ENCODE results near the gene PNKP. TPM values are rescaled to one million over a fixed set of nuclear protein-coding genes. Genes with fewer than 3 reads are reported as not detected.
A peak's percentile ranks its signal among the peaks of the same experiment; 100 is the strongest.

Gene PNKP
- total and polyA plus RNA-seq, 10 of the 15 experiments (the other 5 are each of a cell fraction or from before 2014, with no cell fraction given) = 2.9 to 82.3 (median 33.2) TPM

DNA sequence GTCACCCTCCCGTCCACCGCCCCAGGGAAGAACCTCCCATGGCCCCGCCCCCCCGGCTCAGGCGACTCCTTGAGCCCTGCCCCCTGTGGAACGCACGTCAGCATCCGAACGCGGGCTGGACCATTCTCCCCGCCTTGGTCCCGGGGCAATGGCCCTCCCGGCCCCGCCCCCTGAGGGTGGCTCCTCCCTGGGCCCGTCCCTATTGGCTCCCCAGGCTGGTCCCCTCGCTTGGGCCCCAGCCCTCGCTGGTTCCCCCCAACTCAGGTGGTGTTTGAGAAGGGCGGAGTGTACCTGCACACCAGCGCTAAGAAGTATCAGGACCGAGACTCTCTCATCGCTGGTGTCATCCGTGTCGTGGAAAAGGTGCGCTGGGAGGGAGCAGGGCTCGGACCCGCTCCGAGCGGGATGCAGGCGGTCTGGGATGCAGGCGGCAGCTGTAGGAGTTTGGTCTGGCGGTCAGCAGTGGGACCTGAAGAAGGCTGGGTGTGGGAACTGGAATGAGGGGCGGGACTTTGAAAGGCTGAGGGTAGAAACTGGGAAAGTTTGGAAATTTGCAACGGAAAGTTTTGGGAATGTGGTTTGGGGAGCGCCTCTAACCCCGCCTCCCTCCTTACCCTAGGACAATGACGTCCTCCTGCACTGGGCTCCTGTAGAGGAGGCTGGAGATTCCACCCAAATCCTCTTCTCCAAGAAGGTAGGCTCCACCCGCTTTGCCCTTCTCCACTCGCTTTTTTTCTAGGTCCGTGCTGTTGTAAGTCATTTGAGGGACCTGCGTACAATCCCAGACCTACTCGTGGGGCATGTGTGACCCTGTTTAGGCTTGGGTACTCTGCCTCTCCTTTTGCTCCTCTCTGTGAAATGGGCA lies 10.7 kb upstream of the PNKP start:
- WGBS (ENCODE audit: insufficient coverage, insufficient replicate concordance, low lambda C conversion rate, missing lambda C conversion rate) = 6% methylated on average over 33 of the region's 41 CpGs
- SMC1A ChIA-PET (ENCODE audit: uncharacterized antibody, unreplicated experiment) = interaction anchor here (1.1 to 2.1 kb wide), 5 partner anchors 10 to 112 kb away, joined by 3 to 6 read pairs (median 3); partner anchors contain the start of gene ATF5
- CTCF ChIA-PET = interaction anchor here (1.4 kb wide), 1 partner anchor 51 kb away, joined by 5 read pairs; the partner anchor contains the start of genes ATF5 and NUP62
- peak overlapping the region; percentile 92 for H3K4me2 ChIP-seq (ENCODE audit: control insufficient read depth, insufficient read depth)
- H3K4me3 ChIP-seq = peak overlapping the region; percentile 73
- in situ Hi-C loops (cut with MboI) = loop anchor here (25.0 kb wide), 1 partner anchor 1241 kb away; the partner anchor contains the start of genes CA11 and DBP
- FAIRE-seq (no peak), ATAC-seq (peak; percentile 84), DNase-seq (ENCODE audit: low read depth, low spot score) (peak; percentile 92)
- no peaks in the 10 kb centered on the region for H4K20me1 ChIP-seq (ENCODE audit: control insufficient read depth, insufficient read depth)
- no TSS peak for BruUV-seq (replicated peaks)
- peak overlapping the region; percentile 95 for H3K27ac ChIP-seq (ENCODE audit: control insufficient read depth, insufficient read depth)
- peak overlapping the region; percentile 75 for H2AFZ ChIP-seq (ENCODE audit: control insufficient read depth, low read depth, low read length)
- H3K9me3 ChIP-seq (replicated peaks; ENCODE audit: control insufficient read depth, insufficient read depth, low read length) = no peaks in the 10 kb centered on the region; the same call in 2 of the 3 replicates
- POLR2A ChIA-PET = interaction anchor here (1.2 to 3.0 kb wide), 8 partner anchors 8 to 238 kb away, joined by 3 to 23 read pairs (median 7); partner anchors contain the start of genes ATF5, NUP62 and RRAS
- intact Hi-C loops (cut with micrococcal nuclease; ENCODE audit: unreplicated experiment) = loop anchor here (1.0 to 5.0 kb wide), 5 partner anchors 12 to 65 kb away; partner anchors contain the start of genes ATF5, FUZ, IL4I1 and NUP62
- RAD21 ChIA-PET (ENCODE audit: unreplicated experiment) = interaction anchor here (0.7 to 1.1 kb wide), 6 partner anchors 9 to 112 kb away, joined by 3 to 7 read pairs (median 4); partner anchors contain the start of gene AP2A1
- H3K4me1 ChIP-seq (ENCODE audit: control insufficient read depth, insufficient read depth, low read length) = peaks cover 16% of the 10 kb centered on the region
- peaks cover 25% of the 10 kb centered on the region for H3K79me2 ChIP-seq (ENCODE audit: control insufficient read depth, insufficient read depth, low read length)
- peak overlapping the region; percentile 66 for H3K9ac ChIP-seq (ENCODE audit: control insufficient read depth, insufficient read depth, low read length)
- peaks cover 2 to 8% of the 10 kb centered on the region in 2 experiments for H3K36me3 ChIP-seq (ENCODE audit: control insufficient read depth in 2 of 2, insufficient read depth in 2 of 2, low read length in 1 of 2)
- H3K27me3 ChIP-seq (replicated peaks in 1 of 2; ENCODE audit: control insufficient read depth in 2 of 2, insufficient read depth in 2 of 2, low read length in 1 of 2) = no peaks in the 10 kb centered on the region
- TF ChIP-seq SRF (IDR thresholded peaks at IDR 0.05; ENCODE audit: low read depth in 2 of 2, low read length in 2 of 2) = no peak
- 0 out of 2 replicates have a peak, but pooled peaks have one; percentile 2 for TF ChIP-seq SMC3 (IDR thresholded peaks at IDR 0.05; ENCODE audit: borderline replicate concordance, low read length)
- TF ChIP-seq IKZF2 (IDR thresholded peaks at IDR 0.05) = peak in 1 of 2 experiments; percentile 33; a peak in 1 of 4 replicates
- TF ChIP-seq, protein P1, sequence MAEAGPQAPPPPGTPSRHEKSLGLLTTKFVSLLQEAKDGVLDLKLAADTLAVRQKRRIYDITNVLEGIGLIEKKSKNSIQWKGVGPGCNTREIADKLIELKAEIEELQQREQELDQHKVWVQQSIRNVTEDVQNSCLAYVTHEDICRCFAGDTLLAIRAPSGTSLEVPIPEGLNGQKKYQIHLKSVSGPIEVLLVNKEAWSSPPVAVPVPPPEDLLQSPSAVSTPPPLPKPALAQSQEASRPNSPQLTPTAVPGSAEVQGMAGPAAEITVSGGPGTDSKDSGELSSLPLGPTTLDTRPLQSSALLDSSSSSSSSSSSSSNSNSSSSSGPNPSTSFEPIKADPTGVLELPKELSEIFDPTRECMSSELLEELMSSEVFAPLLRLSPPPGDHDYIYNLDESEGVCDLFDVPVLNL (IDR thresholded peaks at IDR 0.05; ENCODE audit: low read depth, low read length) = 0 out of 2 replicates have a peak, but pooled peaks have one; percentile 31
- TF ChIP-seq MYC (IDR thresholded peaks at IDR 0.05; ENCODE audit: insufficient read depth, insufficient read length, insufficient replicate concordance, low read length, severe bottlenecking) = no peak
- TF ChIP-seq TAF1 (IDR thresholded peaks at IDR 0.05; ENCODE audit: borderline replicate concordance, low read depth, low read length) = no peak
- no peak for TF ChIP-seq NR2C2 (IDR thresholded peaks at IDR 0.05; ENCODE audit: borderline replicate concordance, control insufficient read depth, insufficient read length, low read depth)
- peak; percentile 28; the same call in 1 of the 2 replicates for TF ChIP-seq SIN3A (IDR thresholded peaks at IDR 0.05; ENCODE audit: low read depth, low read length)
- peak; percentile 53 for TF ChIP-seq RFX5 (IDR thresholded peaks at IDR 0.05; ENCODE audit: low read depth, low read length)
- no peak for TF ChIP-seq PAX8 (IDR thresholded peaks at IDR 0.05)
- TF ChIP-seq HDGF (IDR thresholded peaks at IDR 0.05) = peak; percentile 87
- no peak for TF ChIP-seq ESRRA (IDR thresholded peaks at IDR 0.05; ENCODE audit: low read length)
- peak; percentile 16 for TF ChIP-seq SMAD1 (IDR thresholded peaks at IDR 0.05; ENCODE audit: low read depth, partially characterized antibody)
- TF ChIP-seq SP1 (IDR thresholded peaks at IDR 0.05; ENCODE audit: low read depth, low read length) = peak; percentile 30
- TF ChIP-seq POLR2A (IDR thresholded peaks at IDR 0.05; ENCODE audit: low read depth, low read length) = peak; percentile 44
- TF ChIP-seq, protein P2, sequence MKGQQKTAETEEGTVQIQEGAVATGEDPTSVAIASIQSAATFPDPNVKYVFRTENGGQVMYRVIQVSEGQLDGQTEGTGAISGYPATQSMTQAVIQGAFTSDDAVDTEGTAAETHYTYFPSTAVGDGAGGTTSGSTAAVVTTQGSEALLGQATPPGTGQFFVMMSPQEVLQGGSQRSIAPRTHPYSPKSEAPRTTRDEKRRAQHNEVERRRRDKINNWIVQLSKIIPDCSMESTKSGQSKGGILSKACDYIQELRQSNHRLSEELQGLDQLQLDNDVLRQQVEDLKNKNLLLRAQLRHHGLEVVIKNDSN (IDR thresholded peaks at IDR 0.05; ENCODE audit: borderline replicate concordance, extremely low read length, insufficient read depth, low read depth, low read length) = no peak
- TF ChIP-seq, protein P3, sequence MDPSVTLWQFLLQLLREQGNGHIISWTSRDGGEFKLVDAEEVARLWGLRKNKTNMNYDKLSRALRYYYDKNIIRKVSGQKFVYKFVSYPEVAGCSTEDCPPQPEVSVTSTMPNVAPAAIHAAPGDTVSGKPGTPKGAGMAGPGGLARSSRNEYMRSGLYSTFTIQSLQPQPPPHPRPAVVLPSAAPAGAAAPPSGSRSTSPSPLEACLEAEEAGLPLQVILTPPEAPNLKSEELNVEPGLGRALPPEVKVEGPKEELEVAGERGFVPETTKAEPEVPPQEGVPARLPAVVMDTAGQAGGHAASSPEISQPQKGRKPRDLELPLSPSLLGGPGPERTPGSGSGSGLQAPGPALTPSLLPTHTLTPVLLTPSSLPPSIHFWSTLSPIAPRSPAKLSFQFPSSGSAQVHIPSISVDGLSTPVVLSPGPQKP (IDR thresholded peaks at IDR 0.05; ENCODE audit: low read depth, low read length) = no peak
- TF ChIP-seq SIX5 (IDR thresholded peaks at IDR 0.05; ENCODE audit: low read depth, low read length, severe bottlenecking) = no peak
- peak; percentile 28; the same call in 1 of the 2 replicates for TF ChIP-seq EED (IDR thresholded peaks at IDR 0.05; ENCODE audit: low read depth)
- TF ChIP-seq MEF2B (IDR thresholded peaks at IDR 0.05; ENCODE audit: partially characterized antibody, poor library complexity, severe bottlenecking) = peak; percentile 7
